ENCODE data around the gene PCNX3.

DNA sequence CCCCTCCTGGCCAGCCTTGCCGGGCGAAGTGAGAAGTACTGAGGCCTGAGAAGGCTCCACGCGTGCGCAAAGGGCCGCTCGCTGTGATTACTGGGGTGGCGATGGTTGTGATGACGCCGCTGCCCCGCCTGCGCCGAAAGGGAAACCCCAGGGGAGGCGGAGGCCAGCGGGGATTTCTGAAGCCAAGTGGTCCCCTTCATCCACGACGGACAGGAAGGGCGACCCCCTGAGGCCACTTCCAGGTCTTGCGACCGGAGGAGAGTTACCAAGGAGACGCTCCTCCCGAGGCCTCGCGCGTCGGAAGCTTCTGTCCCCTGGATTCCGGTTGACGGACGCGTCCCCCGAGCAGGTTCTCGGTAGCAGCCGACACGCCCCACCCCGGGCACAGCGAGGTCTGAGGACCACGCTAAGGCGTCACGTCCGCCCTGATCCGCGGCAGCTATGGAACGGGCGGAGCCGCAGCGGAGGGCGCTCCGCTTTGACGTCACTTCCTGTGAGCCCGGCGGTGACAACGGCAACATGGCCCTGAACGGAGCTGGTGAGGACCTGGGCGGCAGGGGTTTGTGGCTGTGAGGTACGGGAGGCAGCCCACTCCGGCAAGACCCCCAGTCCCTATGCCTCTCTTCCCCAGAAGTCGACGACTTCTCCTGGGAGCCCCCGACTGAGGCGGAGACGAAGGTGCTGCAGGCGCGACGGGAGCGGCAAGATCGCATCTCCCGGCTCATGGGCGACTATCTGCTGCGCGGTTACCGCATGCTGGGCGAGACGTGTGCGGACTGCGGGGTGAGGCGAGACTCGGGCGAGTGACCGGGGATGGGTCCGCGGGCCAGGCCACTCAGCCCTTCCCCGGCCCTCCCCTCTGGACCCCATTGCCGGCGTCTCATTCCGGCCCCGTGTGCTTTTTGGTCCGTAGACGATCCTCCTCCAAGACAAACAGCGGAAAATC, 45.3 kb upstream of the PCNX3 start, which contains the start of gene ZNRD2:
- peak; percentile 54 to 75 for TF ChIP-seq POLR2A (IDR thresholded peaks at IDR 0.05)
- TF ChIP-seq, protein P1, sequence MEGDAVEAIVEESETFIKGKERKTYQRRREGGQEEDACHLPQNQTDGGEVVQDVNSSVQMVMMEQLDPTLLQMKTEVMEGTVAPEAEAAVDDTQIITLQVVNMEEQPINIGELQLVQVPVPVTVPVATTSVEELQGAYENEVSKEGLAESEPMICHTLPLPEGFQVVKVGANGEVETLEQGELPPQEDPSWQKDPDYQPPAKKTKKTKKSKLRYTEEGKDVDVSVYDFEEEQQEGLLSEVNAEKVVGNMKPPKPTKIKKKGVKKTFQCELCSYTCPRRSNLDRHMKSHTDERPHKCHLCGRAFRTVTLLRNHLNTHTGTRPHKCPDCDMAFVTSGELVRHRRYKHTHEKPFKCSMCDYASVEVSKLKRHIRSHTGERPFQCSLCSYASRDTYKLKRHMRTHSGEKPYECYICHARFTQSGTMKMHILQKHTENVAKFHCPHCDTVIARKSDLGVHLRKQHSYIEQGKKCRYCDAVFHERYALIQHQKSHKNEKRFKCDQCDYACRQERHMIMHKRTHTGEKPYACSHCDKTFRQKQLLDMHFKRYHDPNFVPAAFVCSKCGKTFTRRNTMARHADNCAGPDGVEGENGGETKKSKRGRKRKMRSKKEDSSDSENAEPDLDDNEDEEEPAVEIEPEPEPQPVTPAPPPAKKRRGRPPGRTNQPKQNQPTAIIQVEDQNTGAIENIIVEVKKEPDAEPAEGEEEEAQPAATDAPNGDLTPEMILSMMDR (IDR thresholded peaks at IDR 0.05) = peak; percentile 31 to 81 (median 44)
